ACHN (cell line): Measurements from ENCODE around the gene SNRNP40.

Source experiments
- DNase-seq: peaks from one replicate; pipeline ENCODE4 v3.0.0-alpha.2; 2015
- in situ Hi-C: cut with HindIII; loops from 2 replicates; pipeline ENCODE4 v1.10.0; 2017; ENCODE audit warnings: low sequenced_read_pairs, low pct_ligation_motif_present, low pct_unique_long_range_greater_than_20kb

SNRNP40 gene

GRCh38 chr1:31296486-31297276 lies at the start of gene SNRNP40, which contains the start of gene ZCCHC17:
Gene SNRNP40 (minus strand): TSS chr1:31296788. CDS start chr1:31296751, 37 bp downstream.
Gene ZCCHC17 (plus strand): TSS chr1:31297032. CDS start chr1:31310099, 13,067 bp downstream.
- in situ Hi-C loops: no loop called here

DNA sequence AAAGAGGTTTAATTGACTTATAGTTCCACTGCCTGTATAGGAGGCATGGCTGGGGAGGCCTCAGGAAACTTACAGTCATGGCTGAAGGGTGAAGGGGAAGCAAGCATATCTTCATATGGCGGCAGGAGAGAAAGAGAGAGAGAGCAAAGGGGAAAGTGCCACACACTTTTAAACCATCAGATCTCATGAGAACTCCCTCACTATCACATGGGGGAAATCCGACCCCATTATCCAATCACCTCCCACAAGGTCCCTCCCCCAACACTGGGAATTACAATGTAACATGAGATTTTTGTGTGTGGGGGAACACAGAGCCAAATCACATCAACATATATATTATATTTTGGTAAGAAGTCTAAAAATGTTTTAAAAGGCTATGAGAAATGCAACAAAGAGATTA lies 49.0 kb upstream of the SNRNP40 start:
- in situ Hi-C loops: no loop called here
- no peak for DNase-seq

More at GRCh38 chr1:31296486-31297276, at the start of gene SNRNP40, which contains the start of gene ZCCHC17:
- DNase-seq: peak; percentile 99

DNA sequence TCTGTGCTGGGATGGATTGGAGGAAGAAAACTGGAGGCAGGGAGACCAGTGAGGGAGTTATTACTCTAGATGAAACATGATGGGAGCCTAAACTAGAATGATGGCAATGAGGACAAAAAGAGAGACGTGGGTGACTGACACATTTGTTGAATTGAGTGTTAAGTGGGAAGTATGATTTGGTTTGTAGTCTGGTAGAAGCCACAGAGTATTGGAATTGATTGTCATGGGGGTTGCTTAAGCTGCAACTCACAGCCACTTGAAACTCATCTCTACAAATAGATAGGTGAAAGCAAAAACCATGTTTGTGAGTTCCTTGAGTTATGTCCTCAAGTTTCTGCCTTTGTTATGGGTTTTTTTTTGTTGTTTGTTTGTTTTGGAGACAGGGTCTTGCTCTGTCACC lies 47.9 kb upstream of the SNRNP40 start:
- DNase-seq: no peak
- in situ Hi-C loops: no loop called here

- no peak for DNase-seq
- in situ Hi-C loops: no loop called here
Observed at GRCh38 chr1:31336687-31337467, 40.3 kb upstream of the SNRNP40 start.

GRCh38 chr1:31335007-31335406 lies 38.4 kb upstream of the SNRNP40 start:
- in situ Hi-C loops: no loop called here
- peak; percentile 46 for DNase-seq

DNA sequence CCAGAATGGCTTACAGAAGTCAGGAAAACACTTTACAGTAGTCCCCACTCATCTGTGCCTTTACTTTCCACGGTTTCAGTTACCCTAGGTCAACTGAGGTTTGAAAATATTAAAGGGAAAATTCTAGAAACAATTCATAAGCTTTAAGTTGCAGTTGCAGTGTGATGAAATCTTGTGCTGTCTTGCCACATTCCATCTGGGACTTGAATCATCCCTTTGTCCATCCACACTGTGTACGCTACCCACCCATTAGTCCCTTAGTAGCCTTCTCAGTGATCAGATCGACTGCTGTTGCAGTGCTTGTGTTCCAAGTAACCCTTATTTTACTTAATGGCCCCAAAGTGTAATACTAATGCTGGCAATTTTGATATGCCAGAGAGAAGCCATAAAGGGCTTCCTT lies 30.8 kb upstream of the SNRNP40 start:
- in situ Hi-C loops: no loop called here
- DNase-seq: no peak

GRCh38 chr1:31326461-31326860 lies 29.9 kb upstream of the SNRNP40 start:
- DNase-seq: no peak
- in situ Hi-C loops: no loop called here

GRCh38 chr1:31324992-31325391 lies 28.4 kb upstream of the SNRNP40 start:
- DNase-seq: no peak
- in situ Hi-C loops: no loop called here

- DNase-seq: no peak
- in situ Hi-C loops: no loop called here
Observed at GRCh38 chr1:31324093-31324492, 27.5 kb upstream of the SNRNP40 start.

GRCh38 chr1:31318146-31318545 lies 21.6 kb upstream of the SNRNP40 start:
- DNase-seq: no peak
- in situ Hi-C loops: no loop called here

DNA sequence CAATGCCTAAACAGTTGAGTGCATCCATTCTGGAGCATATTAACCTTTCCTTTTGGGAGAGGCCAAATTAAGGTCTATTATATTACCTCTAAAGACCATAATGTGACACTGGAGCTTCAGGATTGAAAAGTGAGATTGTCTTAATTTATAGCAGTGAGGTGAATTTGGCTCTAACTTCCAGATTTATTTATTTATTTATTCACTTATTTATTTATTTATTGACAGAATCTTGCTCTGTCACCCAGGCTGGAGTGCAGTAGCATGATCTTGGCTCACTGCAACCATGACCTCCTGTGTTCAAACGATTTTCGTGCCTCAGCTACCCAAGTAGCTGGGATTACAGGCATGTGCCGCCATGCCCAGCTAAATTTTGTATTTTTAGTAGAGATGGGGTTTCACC lies 19.3 kb upstream of the SNRNP40 start:
- DNase-seq: no peak
- in situ Hi-C loops: no loop called here

- in situ Hi-C loops: no loop called here
- no peak for DNase-seq
Observed at GRCh38 chr1:31310198-31310597, 13.6 kb upstream of the SNRNP40 start.

DNA sequence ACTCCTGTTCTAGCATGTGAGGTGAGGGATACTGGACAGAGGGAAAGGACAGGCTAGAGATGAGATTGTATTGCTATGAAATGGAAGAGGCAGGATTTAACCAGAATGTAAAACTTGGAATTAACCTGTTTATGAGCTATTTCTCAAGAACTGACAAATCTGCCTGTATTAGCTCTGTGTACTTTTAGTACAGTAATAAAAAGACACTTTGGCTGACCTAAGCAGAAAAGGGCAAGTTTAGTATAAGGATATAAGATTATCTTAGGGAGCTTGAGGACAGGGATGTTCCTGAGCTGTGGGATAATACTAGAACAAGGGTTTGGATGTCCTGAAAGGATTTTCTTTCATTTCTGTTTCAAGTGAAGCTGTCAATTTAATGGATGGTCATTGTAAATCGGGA lies 11.4 kb upstream of the SNRNP40 start:
- in situ Hi-C loops: no loop called here
- no peak for DNase-seq

DNA sequence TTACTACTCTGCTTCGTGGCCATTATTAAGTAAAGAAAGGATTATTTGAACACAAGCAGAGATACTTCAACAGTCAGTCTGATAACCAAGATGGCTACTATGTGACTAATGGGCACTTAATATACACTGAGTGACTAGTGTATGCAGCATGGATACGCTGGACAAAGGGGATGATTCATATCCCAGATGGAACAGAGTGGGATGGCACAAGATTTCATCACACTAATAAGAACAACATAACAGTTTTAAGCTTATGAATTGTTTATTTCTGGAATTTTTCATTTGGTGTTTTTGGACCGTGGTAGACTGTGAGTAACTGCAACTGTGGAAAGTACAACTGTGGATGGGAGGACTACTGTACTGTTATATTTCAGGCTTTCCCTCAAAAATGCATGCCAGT lies 9.7 kb upstream of the SNRNP40 start:
- in situ Hi-C loops: no loop called here
- peak; percentile 4 for DNase-seq

- in situ Hi-C loops: no loop called here
- no peak for DNase-seq
Observed at GRCh38 chr1:31302709-31303441, 6.3 kb upstream of the SNRNP40 start.

- in situ Hi-C loops: no loop called here
Observed at GRCh38 chr1:31300193-31300592, 3.6 kb upstream of the SNRNP40 start.

GRCh38 chr1:31299365-31299764 lies 2.8 kb upstream of the SNRNP40 start:
- no peak for DNase-seq
- in situ Hi-C loops: no loop called here

More at GRCh38 chr1:31300193-31300592, 3.6 kb upstream of the SNRNP40 start:
- no peak for DNase-seq

DNA sequence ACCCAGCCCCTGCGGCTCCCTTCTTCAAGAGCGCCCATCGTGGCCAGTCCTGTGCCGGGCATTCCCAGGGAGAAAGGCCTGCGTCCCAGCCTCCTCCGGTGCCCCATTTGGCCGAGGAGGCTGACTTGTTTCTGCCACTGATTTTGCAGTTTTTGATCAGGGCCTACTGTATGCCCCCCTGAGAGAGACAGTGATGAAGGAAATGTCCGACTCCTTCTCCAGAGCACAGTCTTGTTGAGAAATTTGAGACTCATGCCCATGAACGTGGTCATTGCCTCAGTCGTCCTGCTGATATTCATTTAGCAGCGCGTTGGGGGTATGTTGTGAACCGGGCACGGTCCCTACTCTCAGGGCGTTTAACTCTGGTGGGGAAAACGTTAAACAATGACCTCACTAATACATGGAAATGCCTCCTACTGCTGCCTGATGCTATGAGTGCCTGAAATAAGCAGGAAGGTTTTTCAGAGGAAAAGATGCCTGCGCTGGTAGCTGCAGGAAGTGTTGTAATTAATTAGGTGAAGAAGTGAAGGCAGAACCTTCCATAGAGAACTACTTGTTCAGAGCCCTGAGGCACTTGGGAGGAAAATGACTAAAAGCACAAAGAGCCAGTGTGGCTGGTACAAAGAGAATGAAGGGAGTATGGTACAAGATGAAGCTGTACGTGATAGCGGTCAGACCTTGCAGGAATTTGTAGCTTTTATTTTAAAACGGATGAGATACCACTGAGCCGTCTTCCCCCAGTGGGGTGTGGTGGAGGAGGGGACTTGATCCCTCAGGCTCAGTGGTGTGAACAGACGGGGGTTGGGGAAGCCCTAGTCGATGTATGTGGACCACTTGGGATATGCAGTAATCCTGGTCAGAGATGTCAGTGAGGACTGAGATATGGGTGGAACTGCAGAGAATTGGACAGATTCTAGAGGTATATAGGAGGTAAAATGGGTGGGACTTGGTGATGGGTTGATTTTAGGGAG lies 974 bp upstream of the SNRNP40 start:
- no peak for DNase-seq
- in situ Hi-C loops: no loop called here
